Urothelium cell line (cell line): ENCODE data around the gene SPATA33.
"Not testable (repeated sequence)": the region's sequence is repeated elsewhere in the genome, so short reads cannot be mapped to it uniquely, and the experiment has no call there.

Source experiments
- DNase-seq: peaks from one replicate; pipeline ENCODE4 v3.0.0; 2011; ENCODE audit warnings: low spot score, mixed read lengths
- FAIRE-seq: peaks from 2 replicates; lab custom pipeline; 2011; peaks lifted over from hg19 to GRCh38; lab: Jason Lieb, UNC

SPATA33 gene

DNA sequence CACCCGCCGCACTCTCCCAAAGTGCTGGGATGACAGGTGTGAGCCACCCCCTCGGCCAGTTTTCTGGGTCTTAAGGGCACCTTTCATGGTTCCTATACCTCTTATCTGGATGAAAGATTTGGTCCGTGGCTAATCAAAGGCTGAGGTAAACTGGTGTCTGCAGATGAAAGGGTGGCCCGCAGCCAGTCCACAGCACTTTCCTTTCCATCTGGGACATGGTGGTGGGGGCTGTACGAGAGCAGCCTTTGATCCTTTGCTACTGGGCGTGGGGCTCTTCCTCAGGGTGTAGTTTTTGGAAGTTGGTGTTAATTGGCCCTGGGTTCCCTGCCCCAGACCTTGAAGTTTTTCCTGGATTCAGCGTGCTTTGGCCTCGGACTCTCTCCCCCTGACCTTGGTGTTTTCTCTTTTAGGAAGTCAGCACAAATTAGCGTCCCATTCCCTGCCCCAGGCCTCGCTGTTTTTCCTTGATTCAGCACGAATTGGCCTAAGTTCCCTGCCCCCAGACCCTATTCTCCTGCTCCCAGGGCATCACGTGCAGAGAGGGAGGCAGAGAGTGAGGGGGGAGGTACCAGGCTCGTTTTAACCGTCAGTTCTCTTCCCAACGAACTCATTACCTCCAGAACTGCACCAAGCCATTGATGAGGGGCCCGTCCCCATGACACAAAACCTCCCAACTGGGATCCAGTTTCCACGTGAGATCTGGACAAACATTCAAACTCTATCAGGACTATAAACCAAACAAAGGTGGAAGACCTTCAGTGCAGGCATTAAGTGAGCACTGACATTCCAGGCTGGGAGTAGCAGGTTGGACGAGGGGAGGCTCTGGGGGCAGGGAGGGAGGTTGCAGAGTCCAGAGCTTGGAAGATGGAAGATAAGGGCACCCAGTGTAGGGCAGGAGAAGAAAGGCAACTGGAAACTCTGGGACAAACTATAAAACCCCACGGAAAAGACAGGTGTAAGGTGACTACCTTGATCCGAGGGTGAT lies 32.6 kb upstream of the SPATA33 start:
- FAIRE-seq: no peak
- no peak for DNase-seq

DNA sequence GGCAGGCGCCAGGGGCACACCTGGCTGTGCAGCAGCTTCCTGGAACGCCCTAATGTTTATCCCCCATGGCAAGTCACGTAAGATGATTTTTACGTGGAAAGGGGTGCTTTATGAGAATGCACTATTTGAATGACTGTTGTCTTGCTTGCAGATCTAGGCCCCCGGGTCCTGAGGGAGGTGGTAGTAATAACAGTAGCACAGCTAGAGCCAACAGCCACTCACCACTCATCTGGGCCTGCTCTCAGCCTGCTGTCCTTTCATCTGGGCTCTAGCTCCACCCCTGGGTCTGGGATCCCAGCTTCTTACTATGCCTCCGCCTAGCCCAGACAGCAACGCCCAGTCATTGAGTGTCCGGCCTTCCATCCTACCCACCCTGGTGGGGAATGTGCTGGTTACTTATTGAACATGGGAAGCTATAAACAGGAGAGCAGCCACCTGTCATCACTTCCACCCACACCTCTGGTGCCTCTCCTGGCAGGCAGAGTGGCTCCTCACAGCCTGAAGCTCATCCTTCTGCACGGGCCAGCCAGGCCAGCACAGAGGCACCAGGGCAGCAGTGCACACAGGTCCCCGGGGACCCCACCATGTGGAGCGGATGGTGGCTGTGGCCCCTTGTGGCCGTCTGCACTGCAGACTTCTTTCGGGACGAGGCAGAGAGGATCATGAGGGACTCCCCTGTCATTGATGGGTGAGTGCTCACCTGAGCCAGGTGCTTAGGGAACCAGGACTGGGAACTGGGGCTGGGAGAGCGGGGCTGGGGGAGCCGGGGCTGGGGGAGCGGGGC lies 27.6 kb upstream of the SPATA33 start:
- FAIRE-seq: no peak
- DNase-seq: no peak

DNA sequence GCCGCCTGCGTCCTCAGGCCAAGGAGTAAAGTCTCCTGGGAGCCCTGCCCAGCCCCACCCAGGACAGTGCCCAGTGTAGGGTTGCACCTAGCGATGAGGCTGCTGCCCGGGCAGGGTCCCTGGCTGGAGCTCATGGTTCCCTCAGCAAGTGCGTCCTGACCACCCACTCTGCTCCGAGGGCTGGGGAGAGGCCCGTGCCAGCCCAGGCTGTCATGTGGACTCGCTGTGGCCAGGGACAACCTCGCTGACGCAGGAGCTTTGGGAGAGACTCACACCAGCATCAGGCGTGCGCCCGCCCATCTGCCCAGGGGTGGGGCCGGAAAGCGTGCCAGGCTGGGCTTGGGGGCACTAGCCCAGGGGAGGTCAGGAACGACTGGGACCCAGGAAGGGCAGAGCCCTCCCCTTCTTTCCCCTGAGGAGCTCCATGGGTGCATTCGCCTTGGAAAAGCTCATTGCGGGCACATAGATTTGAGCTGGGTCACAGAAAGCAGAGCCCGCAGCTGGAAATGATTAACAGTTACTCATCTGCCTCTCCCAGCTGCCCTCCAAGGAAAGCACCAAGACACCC lies 24.5 kb upstream of the SPATA33 start:
- DNase-seq (peak; percentile 77), FAIRE-seq (no peak)

DNA sequence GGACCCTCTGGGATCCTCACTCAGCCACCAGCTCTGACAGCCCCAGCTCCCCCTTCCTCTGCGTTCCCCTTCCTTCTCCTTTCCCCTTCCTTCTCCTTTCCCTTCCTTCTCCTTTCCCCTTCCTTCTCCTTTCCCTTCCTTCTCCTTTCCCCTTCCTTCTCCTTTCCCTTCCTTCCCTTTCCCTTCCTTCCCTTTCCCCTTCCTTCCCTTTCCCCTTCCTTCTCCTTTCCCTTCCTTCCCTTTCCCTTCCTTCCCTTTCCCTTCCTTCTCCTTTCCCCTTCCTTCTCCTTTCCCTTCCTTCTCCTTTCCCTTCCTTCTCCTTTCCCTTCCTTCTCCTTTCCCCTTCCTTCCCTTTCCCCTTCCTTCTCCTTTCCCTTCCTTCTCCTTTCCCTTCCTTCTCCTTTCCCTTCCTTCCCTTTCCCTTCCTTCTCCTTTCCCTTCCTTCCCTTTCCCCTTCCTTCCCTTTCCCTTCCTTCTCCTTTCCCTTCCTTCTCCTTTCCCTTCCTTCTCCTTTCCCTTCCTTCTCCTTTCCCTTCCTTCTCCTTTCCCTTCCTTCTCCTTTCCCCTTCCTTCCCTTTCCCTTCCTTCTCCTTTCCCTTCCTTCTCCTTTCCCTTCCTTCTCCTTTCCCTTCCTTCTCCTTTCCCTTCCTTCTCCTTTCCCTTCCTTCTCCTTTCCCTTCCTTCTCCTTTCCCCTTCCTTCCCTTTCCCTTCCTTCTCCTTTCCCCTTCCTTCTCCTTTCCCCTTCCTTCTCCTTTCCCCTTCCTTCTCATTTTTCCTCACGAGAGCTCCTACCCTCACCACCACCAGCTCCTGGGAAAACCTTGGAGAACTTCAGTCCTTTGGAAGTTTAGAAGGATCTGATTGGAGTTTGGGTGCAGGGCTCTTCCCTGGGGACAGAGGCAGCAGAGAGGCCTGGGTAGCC lies 22.9 kb upstream of the SPATA33 start:
- not testable (repeated sequence) for DNase-seq
- FAIRE-seq: peak; percentile 100

DNA sequence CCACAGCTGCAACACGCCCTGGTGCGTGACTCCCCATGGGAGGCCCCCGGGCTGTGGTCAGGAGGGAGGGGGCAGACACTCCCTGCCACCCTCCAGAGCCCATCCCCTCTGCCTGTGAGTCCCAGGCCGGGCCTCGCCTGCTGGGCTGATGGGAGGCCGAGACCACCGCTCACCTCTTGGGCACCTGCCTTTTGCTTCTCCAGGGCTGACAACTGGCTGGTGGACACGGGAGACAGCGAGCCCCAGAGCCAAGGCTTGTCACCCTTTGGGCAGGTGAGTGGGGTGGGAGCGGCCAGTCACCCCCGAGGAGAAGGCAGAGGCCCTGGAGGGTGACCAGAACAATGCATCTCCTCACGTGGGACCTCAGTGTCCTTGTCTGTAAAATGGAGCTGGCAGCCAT lies 21.0 kb upstream of the SPATA33 start:
- FAIRE-seq (no peak), DNase-seq (no peak)

DNA sequence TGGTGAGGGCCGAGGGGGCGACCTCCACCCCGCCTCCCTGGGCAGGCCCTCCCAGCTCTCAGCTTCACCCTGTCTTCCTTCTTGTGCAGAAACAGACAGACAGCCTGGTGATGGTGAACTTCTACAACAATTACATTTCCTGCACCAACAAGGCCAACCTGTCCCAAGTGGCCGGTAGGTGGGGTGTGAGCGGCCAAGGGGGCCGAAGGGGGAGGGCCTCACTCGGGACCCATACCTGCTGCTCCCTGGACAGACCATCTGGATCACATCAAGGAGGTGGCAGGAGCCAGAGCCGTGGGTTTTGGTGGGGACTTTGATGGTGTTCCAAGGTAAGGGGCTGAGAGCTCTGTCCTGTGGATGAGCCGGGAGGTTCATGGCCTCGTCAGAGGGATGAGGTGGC lies 20.3 kb upstream of the SPATA33 start:
- FAIRE-seq: no peak
- DNase-seq: no peak

DNA sequence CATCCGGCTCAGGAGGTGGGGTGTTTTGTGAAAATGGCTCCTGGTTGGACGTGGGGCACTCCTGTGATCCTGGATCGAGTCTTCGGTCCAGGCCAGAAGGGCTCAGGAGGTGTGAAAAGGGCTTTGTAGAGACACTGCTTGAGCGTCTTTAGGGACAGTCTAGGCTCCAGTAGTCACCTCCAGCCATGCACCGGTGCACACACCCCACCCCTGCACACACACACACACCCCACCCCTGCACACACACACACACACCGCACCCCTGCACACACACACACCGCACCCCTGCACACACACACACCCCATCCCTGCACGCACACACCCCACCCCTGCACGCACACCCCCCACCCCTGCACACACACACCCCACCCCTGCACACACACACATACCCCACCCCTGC lies 19.2 kb upstream of the SPATA33 start:
- DNase-seq (no peak), FAIRE-seq (peak; percentile 84)

DNA sequence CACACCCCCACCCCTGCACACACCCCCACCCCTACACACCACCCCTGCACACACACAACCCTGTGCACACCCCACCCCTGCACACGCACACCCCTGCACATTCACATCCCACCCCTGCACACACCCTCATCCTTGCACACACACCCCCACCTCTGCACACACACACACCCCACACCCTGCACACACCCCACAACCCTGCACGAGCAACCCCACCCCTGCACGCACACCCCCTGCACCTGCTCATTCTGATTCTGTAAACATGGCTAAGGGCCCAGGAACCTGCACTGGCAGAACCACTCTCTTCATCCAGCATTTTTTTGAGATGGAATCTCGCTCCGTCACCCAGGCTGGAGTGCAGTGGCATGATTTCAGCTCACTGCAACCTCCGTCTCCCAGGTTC lies 18.3 kb upstream of the SPATA33 start:
- DNase-seq: no peak
- no peak for FAIRE-seq

DNA sequence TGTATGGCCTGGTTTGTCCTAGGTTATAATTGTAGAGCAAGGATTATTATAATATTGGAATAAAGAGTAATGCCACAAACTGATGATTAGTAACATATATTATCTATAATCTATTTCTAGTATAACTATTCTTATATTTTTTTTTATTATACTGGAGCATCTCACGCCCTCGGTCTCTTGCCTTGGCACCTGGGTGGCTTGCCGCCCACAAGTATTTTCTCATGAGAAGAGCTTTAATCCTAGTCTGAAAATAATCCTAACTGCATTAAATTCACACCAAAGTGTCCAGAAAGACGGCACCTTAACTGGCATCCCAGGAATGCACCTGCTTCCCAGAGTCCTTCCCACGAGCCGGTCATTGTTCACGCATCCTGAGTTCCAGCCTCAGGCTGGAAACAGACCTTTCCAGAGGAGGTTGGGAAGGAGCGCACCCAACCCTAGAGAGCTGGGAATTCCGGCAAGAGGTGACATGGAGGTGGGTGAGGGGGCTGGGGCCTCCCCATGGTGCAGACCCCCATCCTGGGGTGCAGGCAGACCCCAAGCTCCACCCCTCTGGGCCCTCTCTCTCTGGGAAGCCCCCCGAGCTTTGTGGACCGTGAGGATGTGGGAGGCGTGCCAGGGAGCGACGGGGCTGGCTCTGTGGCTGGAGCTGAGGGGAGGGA lies 16.0 kb upstream of the SPATA33 start:
- no peak for DNase-seq
- no peak for FAIRE-seq

DNA sequence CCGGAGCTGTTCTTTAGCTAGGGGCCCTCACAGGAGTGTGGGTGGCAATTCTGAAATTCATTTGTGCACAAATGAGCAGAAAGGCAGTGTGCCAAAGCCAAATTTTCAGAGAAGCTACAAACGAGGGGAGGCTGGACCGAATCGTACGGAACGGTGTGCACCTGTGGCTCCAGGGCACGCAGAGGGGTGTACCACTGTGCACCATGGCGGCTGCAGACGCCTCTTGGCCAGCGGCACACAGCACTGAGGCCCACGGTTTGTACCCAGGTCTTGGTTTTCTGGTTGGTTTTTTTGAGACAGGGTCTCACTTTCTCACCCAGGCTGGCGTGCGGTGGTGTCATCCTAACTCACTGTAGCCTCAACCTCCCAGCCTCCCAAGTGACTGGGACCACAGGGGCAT lies 15.1 kb upstream of the SPATA33 start:
- FAIRE-seq: no peak
- no peak for DNase-seq

DNA sequence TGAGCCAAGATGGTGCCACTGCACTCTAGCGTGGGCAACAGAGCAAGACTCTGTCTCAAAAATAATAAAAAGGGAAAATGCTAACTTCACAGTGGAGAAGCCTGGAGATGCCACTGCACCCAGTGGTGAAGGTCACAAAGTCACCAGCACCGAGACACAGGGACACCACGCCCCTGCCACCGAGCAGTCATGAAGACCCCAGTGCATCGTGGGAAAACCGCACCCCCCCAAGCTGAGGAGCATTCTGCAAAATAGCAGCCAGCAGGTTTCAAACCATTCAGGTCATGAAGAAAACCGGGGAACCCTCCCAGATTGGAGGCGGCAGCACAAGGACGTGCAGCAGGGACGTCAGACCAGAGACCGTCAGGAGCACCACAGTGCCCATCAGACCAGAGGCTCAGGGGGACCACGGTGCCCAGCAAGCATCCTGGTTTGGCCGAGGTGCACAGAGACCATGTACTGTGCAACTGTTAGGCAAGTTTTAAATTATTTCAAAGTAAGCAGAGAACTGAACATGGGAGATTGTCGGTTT lies 13.8 kb upstream of the SPATA33 start:
- DNase-seq (no peak), FAIRE-seq (no peak)

DNA sequence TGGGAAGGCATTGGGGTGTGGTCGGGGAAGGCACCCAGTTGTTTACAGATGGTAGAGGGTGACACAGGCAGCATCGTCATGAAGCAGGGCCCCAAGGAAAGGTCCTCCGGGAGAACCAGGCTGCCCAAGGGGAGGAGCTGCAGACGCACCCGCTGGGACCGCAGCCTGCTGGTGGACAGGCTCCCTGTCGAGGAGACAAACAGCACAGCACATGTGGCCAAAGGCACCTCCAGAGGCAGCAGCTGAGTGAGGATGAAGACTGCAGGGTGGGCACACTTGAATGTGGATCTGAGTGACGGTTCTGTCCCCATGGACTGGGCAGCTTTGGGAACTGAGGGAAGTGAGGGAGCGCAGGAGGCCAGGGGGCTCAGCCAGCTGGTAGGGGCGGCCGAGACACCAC lies 12.5 kb upstream of the SPATA33 start:
- no peak for FAIRE-seq
- no peak for DNase-seq

DNA sequence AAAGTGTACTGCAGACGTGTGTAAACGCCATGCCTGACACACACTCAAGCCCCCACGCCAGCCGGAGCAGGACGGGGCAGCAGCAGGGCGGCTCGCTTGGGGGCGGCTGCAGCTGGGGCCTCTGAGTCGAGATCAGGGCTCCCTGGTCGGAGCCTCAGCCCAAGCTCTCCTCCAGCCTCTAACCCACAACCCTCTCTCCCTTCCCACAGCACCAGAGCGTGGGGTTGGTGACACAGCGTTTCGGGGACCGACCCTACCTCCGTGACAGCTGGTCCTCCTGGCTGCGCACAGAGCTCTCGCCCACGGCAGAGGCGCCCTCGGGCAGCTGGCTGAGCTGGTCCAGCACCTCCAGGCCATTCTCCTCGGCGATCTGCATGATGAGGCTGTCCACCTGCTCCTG lies 11.4 kb upstream of the SPATA33 start:
- DNase-seq (no peak), FAIRE-seq (no peak)

DNA sequence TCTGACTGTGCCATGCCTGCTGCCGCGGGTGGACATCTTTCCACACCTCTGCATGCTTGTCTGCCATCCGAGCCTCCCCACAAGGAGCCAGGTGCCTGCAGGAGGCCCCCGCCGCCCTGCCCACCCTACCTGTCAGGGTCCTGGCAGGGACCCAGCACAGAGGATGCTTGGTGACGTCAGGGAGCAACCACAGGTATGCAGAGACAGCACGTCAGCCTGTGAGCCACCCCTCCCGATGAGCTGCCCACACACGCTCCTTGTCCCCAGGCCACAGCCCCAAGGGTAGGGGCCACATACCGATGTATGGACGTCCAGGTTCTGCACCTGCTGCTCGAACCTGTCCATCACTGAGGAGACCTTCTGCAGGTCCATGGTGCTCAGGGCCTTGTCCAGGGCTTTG lies 10.7 kb upstream of the SPATA33 start:
- FAIRE-seq: no peak
- no peak for DNase-seq

DNA sequence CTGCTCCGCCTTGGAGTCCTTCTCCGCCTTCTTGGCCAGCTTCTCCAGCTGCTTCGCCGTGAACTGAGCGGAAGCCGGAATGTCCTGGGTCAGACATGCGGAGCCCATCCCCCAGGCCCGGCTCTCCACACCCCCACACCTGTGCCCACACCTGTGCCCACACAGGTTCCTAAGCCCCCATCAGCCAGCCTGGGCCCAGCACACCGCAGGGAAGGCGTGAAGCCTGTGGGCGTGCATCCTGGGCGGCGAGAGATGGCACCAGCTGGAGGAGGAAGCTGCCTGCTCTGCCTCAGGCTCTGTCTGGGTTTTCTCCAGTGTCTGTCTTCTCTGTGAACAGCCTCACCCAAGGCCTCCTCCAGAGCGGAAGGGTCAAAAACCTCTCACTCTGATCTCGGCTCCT lies 6.1 kb upstream of the SPATA33 start:
- FAIRE-seq (no peak), DNase-seq (no peak)

DNA sequence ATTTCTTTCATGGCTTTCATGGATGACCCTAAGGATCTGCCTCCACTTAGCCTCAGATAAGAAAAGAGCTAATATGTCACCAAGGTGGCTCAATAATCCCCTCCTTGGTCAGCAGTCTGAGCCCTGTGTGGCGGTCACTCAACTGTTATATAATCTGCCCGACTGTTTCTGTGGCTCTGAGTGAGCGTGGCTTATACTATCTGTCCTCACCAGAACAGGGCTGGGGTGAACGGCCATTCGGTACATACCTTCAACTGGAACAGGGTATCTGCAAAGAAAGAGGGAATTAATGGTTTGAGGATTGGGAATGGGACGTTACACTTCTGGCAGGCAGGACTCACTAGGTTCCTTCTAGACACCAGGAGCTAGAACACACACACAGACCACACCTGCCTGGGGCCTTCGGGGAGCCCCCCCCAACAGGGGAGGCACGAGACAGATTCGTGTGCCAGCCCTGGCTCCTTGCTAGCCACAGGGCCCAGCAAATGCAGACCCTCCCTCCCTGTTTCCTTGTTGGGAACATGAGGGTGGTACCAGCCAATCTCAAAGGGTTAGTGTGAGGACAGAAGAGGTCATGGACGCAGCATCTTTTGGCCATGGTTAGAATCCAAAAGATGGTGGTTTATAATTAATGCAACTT lies 3.9 kb upstream of the SPATA33 start:
- FAIRE-seq (no peak), DNase-seq (no peak)

DNA sequence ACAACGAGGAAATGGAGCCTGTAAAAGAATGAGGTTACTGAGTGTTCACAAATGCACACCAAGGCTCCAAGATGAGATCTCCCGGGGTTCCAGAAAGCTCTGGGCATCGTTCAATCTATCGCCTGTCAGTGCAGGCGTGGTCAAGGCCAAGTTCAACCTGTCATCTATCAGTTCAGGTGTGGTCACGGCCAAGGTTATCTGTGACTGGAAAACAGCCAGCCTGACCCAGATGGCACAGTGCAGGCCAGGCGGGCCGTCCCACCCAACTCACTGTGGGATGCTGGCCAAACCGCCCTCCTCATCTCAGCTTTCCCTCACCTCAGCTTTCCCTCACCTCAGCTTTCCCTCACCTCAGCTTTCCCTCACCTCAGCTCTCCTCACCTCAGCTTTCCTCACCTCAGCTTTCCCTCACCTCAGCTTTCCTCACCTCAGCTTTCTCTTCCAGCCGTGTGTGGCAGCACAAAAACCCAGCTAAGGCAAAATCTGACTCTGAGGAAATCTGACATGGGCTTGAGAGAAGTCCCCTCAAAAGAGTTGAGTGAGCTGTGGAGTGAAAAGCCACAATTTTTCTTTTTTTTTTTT lies 2.5 kb upstream of the SPATA33 start:
- FAIRE-seq: no peak
- no peak for DNase-seq

DNA sequence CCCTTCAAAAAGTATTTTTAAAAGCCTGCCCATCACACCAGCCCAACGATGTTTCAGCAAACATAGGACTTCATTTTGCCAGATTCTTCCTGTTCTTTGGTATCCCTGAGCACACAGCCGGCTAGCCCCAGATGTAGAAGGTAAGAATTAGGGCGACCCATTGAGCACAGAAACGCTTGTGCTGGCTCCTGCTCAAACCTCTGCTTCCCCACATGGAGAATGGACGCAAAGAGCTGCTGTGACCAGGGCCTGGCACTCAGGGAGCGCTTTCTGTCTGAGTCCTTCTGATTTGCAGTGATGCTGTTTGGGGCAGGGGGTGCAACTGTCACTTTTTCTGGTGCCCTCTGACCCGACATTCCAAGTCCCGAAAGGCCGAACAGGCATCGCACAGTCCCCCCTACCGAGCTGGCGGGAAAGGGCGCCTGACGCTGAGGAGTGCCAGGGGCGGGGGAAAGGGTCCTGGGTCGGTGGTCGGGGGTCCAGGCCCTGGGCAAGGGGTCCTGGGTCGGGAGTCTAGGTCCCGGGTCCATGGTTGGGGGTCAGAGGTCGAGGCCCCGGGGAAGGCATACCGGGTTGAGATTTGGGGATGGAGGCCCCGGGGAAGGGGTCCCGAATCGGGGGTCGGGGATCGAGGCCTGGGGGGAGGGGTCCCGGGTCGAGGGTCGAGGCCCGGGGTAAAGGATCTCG lies 1.1 kb upstream of the SPATA33 start:
- no peak for FAIRE-seq
- no peak for DNase-seq
